Activated CD4-positive, CD25-positive, alpha-beta regulatory T cell treated with anti-CD3 and anti-CD28 coated beads, Interleukin-2, amount 50 U/mL, for 72 hours (primary cell): ENCODE data around the gene CCDC157.

Experiments used
- DNase-seq: peaks from one replicate; pipeline ENCODE4 v3.0.0; 2021

The CCDC157 gene

DNA sequence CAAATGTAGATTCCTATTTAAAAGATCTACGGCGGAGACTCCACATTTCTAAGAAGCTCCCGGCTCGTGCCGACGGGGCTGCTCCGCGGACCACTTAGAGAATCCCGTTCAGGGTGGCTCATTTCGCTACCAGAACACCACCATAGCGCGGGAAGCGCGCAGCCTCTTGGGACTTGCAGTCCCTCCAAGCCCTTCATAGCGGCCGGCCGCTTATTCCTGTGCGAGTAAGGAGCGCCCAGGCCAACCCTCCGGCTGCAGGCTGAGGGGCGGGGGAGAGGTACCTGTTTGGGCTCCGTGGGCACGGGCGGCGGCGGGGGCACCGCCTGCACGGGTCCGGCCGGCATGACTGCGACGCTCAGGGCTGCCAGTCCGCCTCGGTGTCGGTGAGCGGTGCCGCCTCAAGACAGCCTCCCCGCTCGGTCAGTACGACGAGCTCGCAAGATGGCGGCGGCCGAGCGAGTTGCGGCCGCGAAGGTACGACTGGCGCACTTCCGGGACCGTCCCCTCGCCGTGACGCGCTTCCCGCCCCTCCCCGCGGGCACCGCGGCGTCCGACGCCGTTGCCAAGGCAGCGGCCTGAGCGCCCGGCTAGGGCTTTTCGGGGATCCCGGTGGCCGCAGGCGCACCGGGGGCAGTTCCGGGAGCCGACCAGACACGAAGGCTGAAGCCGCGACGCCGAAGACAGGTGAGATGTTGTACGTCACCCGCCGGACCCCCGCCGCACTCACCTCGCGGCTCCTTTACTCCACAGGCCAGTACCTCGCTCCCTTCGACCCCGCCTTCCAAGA is at the start of gene CCDC157, which contains the start of gene SF3A1:
TSS of gene CCDC157 (plus strand) at position 559 of the 787 bp plus-strand sequence. CDS start 8,994 bp downstream, outside the sequence.
TSS of gene SF3A1 (minus strand) at position 446 of the 787 bp plus-strand sequence. CDS start at position 344, 102 bp downstream.
- DNase-seq = peak; percentile 89

DNA sequence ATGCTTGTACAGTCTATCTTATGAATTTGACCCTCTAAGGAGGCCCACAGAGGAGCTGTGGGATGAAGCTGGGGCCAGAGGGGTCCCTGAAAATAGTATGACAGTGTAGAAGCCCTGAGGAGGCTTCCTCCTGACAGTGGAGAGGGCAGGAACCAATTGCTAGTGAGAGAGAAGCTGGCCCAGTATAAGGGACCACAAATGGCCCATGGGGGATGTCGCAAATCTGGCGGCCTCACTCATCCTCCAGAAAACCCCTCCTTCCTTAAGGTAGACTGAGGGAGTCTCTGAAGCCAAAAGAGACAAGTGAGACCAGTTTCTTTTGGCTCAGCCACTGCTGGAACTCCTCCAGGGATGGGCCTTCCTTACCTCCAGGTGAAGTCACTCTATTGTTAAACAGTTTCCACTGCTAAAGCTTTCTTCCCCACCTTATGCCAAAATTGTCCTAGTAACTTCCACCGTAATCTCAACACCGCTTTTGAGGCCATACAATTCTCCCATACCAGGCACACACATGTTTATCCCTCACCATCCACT is 49.7 kb upstream of the CCDC157 start:
- DNase-seq = no peak

DNA sequence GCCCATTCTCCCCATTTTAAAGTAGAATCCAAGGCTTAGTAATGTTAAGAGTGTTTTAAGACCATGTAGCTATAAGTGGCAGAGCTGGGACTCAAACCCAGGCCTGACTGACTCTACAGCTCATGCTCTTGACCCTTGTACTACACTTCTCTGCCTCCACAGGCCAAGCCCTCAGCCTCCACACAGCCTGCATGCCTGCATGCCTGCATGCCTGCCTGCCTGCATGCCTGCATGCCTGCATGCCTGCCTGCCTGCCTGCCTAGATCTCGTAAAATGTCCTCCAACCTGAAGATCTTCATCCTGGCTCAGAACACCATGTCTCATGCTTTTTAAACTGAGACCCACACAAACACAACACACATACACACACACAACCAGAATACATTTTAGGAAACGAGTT is 48.7 kb upstream of the CCDC157 start:
- DNase-seq = no peak

GRCh38 chr22:30308518-30309230 is 48.1 kb upstream of the CCDC157 start:
- no peak for DNase-seq

DNA sequence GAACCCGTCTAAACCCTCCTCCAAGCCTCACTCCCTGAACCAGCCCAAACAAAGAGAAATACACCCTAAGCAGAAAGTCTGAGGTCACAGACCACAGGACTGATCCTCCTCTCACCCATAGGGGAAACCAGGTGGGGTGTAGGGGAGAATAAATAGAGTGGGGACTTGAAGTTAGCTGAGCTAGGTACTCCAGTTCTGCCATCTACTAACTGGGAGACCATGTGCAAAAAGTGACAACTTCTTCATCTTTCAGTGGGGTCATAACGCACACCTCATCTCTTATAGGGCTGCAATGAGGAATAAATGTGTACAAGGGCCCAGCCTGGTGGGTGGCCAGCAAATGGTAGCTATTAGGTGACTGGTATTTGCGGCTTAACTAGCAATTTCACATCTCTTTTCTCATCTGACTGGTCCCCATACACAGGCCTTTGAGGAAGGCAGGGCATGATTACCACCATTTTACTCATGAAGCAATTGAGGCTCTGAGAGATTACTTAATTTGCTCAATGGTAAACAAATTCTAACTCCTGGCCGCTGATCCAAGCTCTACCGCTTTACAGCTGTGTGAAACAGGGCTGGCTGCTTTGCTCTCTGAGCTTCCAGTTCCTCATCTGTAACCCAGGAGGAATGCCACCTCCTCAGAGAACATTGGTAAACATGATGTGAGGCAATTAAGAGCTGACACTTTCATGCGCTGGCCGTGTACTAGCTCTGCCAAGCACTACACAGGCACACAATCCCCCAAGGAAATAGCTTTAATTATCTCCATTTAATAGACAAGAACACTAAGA is 46.7 kb upstream of the CCDC157 start:
- DNase-seq = no peak

- DNase-seq = no peak
Measured at GRCh38 chr22:30310881-30311771, 45.7 kb upstream of the CCDC157 start.

DNA sequence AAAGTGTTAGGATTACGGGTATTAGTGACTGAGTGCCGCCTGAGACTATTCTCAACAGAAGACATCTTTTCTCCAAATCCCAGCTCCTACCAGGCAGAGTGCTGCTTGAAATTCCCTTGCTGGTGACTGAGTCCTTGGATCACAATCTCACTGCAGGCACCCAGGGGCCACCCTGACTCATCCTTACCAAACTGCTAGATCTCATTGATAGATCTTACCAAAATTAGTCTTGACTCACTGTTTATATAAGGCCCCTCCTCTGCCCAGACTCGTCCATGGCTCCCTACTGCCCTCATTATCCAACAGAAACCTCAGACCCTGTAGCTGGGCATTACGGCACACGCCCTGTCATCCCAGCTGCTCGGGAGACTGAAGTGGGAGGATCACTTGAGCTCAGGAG is 44.8 kb upstream of the CCDC157 start:
- DNase-seq = no peak

GRCh38 chr22:30313527-30314363 is 43.1 kb upstream of the CCDC157 start:
- DNase-seq = no peak

GRCh38 chr22:30314915-30315314 is 41.9 kb upstream of the CCDC157 start:
- DNase-seq = peak; percentile 43

GRCh38 chr22:30315962-30316576 is 40.7 kb upstream of the CCDC157 start:
- no peak for DNase-seq

GRCh38 chr22:30317778-30318177 is 39.0 kb upstream of the CCDC157 start:
- no peak for DNase-seq

DNA sequence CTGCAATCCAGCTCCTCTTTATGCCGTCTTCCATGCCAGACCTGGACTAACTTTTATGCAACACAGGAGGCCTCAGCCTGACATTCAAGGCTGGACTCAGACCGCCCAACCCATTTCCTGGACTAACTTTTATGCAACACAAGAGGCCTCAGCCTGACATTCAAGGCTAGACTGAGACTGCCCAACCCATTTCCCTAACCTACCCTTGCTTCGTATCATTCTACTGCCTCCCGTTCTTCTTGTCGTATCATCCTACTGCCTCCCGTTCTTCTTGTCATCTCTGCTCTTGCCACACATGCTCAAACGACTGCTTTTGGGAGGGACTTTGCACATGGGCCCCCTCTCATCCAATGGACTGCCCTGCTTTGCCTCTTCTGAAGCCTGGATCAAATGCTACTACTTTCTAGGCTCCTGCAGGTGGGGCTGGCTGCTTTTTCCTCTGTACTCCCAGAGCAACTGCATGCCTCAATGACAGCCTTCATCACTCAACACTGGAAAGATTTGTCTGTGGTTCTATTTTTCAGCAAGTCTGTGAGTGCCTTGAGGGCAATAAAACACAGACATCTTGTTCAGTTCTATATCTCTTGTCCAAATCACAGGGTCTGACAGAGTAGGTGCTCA is 37.9 kb upstream of the CCDC157 start:
- no peak for DNase-seq

GRCh38 chr22:30320021-30320556 is 36.7 kb upstream of the CCDC157 start:
- DNase-seq = no peak

DNA sequence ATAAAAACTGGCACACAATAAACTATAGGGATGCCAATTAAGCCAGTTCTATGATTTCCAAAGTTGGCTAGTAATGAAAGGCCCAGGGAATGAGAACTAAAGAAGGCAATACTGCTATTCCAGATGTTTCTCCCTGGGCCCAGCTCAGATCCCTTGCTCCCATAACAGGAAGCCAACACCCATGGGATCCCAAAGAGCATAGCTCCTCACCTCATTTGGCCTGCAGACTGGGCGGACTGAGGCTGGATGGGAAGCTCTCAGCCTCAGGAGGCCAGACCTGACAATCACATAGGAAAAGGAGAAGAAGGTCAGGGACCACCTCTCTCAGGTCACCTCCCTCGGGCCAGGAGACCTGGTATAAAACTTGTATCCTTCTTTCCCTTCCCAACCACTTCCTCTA is 35.3 kb upstream of the CCDC157 start:
- DNase-seq = no peak

- no peak for DNase-seq
Measured at GRCh38 chr22:30323246-30323645, 33.6 kb upstream of the CCDC157 start.

GRCh38 chr22:30324014-30324730 is 32.6 kb upstream of the CCDC157 start:
- no peak for DNase-seq

- DNase-seq = no peak
Measured at GRCh38 chr22:30325065-30325720, 31.6 kb upstream of the CCDC157 start.

GRCh38 chr22:30325724-30326254 is 31.0 kb upstream of the CCDC157 start:
- DNase-seq = no peak
